ENCODE results near the gene FER.

The FER gene

GRCh38 chr5:109239456-109239855, 491.8 kb downstream of the FER start:
- no peak for FAIRE-seq
- DNase-seq (ENCODE audit: insufficient read length, low spot score), result no peak
- no peak for TF ChIP-seq POLR2A (IDR thresholded peaks at IDR 0.05; ENCODE audit: low read depth, low read length)

GRCh38 chr5:109242518-109242917, 494.8 kb downstream of the FER start:
- DNase-seq (ENCODE audit: insufficient read length, low spot score) (no peak), FAIRE-seq (no peak)
- TF ChIP-seq POLR2A (IDR thresholded peaks at IDR 0.05; ENCODE audit: low read depth, low read length), result no peak

GRCh38 chr5:109246395-109246794, 498.7 kb downstream of the FER start:
- DNase-seq (ENCODE audit: insufficient read length, low spot score) (no peak), FAIRE-seq (no peak)
- no peak for TF ChIP-seq POLR2A (IDR thresholded peaks at IDR 0.05; ENCODE audit: low read depth, low read length)
